Lung (tissue), 12 donors: ENCODE measurements around the gene ABCC6. TPM values are rescaled to one million over a fixed set of nuclear protein-coding genes. Genes with fewer than 3 reads are reported as not detected.

Source experiments
- ATAC-seq: fragments of 200-7000 bp; cut with Tn5 transposase; one replicate; pipeline ENCODE4 v1.9.1; 2020; ENCODE audit warnings: moderate number of reproducible peaks; ENCODE audit not compliant: insufficient read depth, low FRiP score
- DNase-seq, 3 donors: peaks; one replicate each; pipeline ENCODE4 v3.0.0-alpha.2; 2013 to 2017
- H3K27ac ChIP-seq, 2 donors: one replicate each; pipeline ENCODE4 v1.5.1; 2013; ENCODE audit warnings: mild to moderate bottlenecking in 2 of 2, moderate library complexity in 2 of 2, control low read depth in 1 of 2, inconsistent platforms in 1 of 2, low read depth in 1 of 2, low read length in 1 of 2
- H3K27me3 ChIP-seq, 3 donors: one replicate each; pipeline ENCODE4 v1.5.1; 2013; ENCODE audit warnings: low read length in 2 of 3; ENCODE audit not compliant: control insufficient read depth in 3 of 3, insufficient read depth in 3 of 3
- H3K36me3 ChIP-seq, 4 donors: one replicate each; pipeline ENCODE4 v1.5.1; 2013; ENCODE audit warnings: low read length in 4 of 4, mild to moderate bottlenecking in 1 of 4, moderate library complexity in 1 of 4; ENCODE audit not compliant: control insufficient read depth in 4 of 4, insufficient read depth in 4 of 4
- H3K4me1 ChIP-seq, 5 donors: one replicate each; pipeline ENCODE4 v1.5.1; 2013; ENCODE audit warnings: low read length in 5 of 5, mild to moderate bottlenecking in 2 of 5, moderate library complexity in 1 of 5; ENCODE audit not compliant: control insufficient read depth in 5 of 5, insufficient read depth in 5 of 5
- H3K4me3 ChIP-seq: one replicate; pipeline ENCODE4 v1.5.1; 2013; ENCODE audit warnings: mild to moderate bottlenecking, control low read depth, moderate library complexity
- H3K9ac ChIP-seq, 2 donors: one replicate each; pipeline ENCODE4 v1.5.1; 2013; ENCODE audit warnings: low read length in 2 of 2, control low read depth in 1 of 2; ENCODE audit not compliant: insufficient read depth in 1 of 2
- H3K9me3 ChIP-seq, 4 donors: one replicate each; pipeline ENCODE4 v1.5.1; 2013; ENCODE audit warnings: low read length in 3 of 4, mild to moderate bottlenecking in 1 of 4, moderate library complexity in 1 of 4; ENCODE audit not compliant: control insufficient read depth in 4 of 4, insufficient read depth in 3 of 4
- WGBS, 2 donors: extraction: QIAGEN DNeasy Blood & Tissue Kit; methylation state at CpG; one replicate each; pipeline ENCODE4 v1.1.7; 2013; 5-methylcytosine and 5-hydroxymethylcytosine counted together
- polyA plus RNA-seq, 2 donors: library from polyadenylated mRNA; stranded (reverse); fragments of 200-250 nt; gene quantifications; one replicate each; pipeline ENCODE4 v1.2.1, GENCODE V29; 2013
- total RNA-seq, 2 donors: library from RNA; depleted of rRNA in 1 of 2; stranded (reverse); fragments of >200 nt in 1 of 2; gene quantifications; one replicate each; pipeline ENCODE4 v1.2.1, GENCODE V29; 2014 to 2021
- TF ChIP-seq, protein P1 (sequence below): IDR thresholded peaks from 2 replicates; pipeline ENCODE4 v1.5.1; 2012; ENCODE audit warnings: mild to moderate bottlenecking; ENCODE audit errors: control extremely low read depth, extremely low read depth
- donor health status: control.
- donor health status: control.
- donor health status: Bipolar disorder and iron deficiency.
- donor health status: healthy.
- donor health status: DM: yes; HTN: yes; CAD: no.

The ABCC6 gene
- total and polyA plus RNA-seq, 4 donors = 10.0 to 37.0 (median 23.9) TPM

GRCh38 chr16:16169615-16170014 lies 53.7 kb downstream of the ABCC6 start:
- H3K27ac ChIP-seq = no peak overlapping the region
- H3K36me3 ChIP-seq = peaks cover 0 to 15% (median 0%) of the 10 kb centered on the region in 4 donors
- 94 to 97% methylated on average over 15 of the region's 15 CpGs for WGBS, 2 donors
- H3K9me3 ChIP-seq = no peaks in the 10 kb centered on the region
- no peaks in the 10 kb centered on the region for H3K27me3 ChIP-seq
- H3K9ac ChIP-seq = no peak overlapping the region
- H3K4me3 ChIP-seq = no peak overlapping the region
- ATAC-seq (no peak), DNase-seq (no peak)
- TF ChIP-seq, protein P1, sequence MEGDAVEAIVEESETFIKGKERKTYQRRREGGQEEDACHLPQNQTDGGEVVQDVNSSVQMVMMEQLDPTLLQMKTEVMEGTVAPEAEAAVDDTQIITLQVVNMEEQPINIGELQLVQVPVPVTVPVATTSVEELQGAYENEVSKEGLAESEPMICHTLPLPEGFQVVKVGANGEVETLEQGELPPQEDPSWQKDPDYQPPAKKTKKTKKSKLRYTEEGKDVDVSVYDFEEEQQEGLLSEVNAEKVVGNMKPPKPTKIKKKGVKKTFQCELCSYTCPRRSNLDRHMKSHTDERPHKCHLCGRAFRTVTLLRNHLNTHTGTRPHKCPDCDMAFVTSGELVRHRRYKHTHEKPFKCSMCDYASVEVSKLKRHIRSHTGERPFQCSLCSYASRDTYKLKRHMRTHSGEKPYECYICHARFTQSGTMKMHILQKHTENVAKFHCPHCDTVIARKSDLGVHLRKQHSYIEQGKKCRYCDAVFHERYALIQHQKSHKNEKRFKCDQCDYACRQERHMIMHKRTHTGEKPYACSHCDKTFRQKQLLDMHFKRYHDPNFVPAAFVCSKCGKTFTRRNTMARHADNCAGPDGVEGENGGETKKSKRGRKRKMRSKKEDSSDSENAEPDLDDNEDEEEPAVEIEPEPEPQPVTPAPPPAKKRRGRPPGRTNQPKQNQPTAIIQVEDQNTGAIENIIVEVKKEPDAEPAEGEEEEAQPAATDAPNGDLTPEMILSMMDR = no peak
- H3K4me1 ChIP-seq = no peaks in the 10 kb centered on the region

DNA sequence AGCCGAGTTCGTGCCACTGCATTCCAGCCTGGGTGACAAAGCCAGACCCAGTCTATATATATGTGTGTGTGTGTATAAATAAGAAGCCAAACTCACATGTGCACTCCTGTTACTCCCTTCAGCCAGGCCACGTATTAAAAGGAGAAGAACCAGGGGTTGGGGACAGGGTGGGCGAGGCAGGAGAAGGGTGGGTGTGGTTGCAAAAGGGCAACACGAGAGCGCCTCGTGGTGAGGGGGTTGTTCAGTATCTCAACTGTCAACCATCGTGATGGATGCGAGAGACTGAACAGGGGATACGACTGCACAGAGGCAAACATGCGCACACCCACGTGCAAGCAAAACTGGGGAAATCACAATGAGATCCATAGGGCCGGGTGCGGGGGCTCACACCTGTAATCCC lies 54.9 kb downstream of the ABCC6 start:
- ATAC-seq (no peak), DNase-seq (no peak)
- Histone ChIP-seq H3K9ac (no peak overlapping the region), H3K4me1 (no peaks in the 10 kb centered on the region), H3K4me3 (no peak overlapping the region), H3K9me3 (no peaks in the 10 kb centered on the region), H3K27me3 (no peaks in the 10 kb centered on the region), H3K36me3 (peaks cover 0 to 17% (median 0%) of the 10 kb centered on the region in 4 donors), H3K27ac (no peak overlapping the region)
- TF ChIP-seq, protein P1 = no peak
- WGBS, 2 donors = 89 to 91% methylated on average over 14 of the region's 14 CpGs

- H3K9me3 ChIP-seq = no peaks in the 10 kb centered on the region
- H3K27ac ChIP-seq = no peak overlapping the region
- DNase-seq (no peak), ATAC-seq (no peak)
- TF ChIP-seq, protein P1 = no peak
- H3K4me1 ChIP-seq = no peaks in the 10 kb centered on the region
- H3K36me3 ChIP-seq = peaks cover 0 to 17% (median 0%) of the 10 kb centered on the region in 4 donors
- WGBS, 2 donors = 86 to 87% methylated on average over 11 of the region's 11 CpGs
- no peak overlapping the region for H3K9ac ChIP-seq
- no peak overlapping the region for H3K4me3 ChIP-seq
- no peaks in the 10 kb centered on the region for H3K27me3 ChIP-seq
Observed at GRCh38 chr16:16167927-16168326, 55.4 kb downstream of the ABCC6 start.

DNA sequence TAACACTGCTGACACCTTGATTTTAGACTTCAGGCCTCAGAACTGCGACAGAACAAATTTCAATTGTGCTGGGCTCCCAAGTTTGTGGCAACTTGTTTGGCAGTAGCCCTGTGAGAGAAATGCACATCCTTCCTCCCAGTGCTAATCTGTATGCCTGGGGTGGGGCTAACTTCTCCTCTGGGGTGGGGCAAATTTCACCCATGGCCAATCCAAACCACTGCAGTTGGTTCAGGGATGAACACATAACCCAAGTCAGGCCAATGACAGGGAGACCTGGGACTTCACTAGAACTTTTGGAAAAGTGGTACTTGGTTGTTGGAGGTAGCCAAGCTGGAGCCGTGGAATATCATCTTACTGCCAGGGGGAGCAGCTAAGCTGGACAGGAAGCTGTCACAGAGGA lies 56.3 kb downstream of the ABCC6 start:
- DNase-seq = no peak
- 42 to 45% methylated on average over 2 of the region's 2 CpGs for WGBS, 2 donors
- H3K9me3 ChIP-seq = no peaks in the 10 kb centered on the region
- ATAC-seq = no peak
- TF ChIP-seq, protein P1 = no peak
- peaks cover 0 to 17% (median 0%) of the 10 kb centered on the region in 4 donors for H3K36me3 ChIP-seq
- no peaks in the 10 kb centered on the region for H3K4me1 ChIP-seq
- H3K9ac ChIP-seq = no peak overlapping the region
- no peak overlapping the region for H3K27ac ChIP-seq
- H3K27me3 ChIP-seq = no peaks in the 10 kb centered on the region
- H3K4me3 ChIP-seq = no peak overlapping the region
